Osteoblast (primary cell): ENCODE results near the gene SLAMF9. TPM values are rescaled to one million over a fixed set of nuclear protein-coding genes. Genes with fewer than 3 reads are reported as not detected.

ENCODE experiments used
- DNase-seq: peaks from one replicate; pipeline ENCODE4 v3.0.0; 2011; ENCODE audit warnings: low spot score, mixed read lengths; ENCODE audit not compliant: insufficient read length; ENCODE audit errors: missing footprints
- H2AFZ ChIP-seq: 2 replicates; pipeline ENCODE4 v1.6.0; 2011; ENCODE audit warnings: mild to moderate bottlenecking, low read length
- H3K27ac ChIP-seq: 2 replicates; pipeline ENCODE4 v1.5.1; 2011; ENCODE audit warnings: mild to moderate bottlenecking, low read depth, low read length, moderate library complexity
- H3K27me3 ChIP-seq: 2 replicates; pipeline ENCODE4 v1.6.0; 2012; ENCODE audit warnings: mild to moderate bottlenecking, control low read depth, inconsistent platforms, low read length, moderate library complexity; ENCODE audit not compliant: insufficient read depth
- H3K36me3 ChIP-seq: 2 replicates; pipeline ENCODE4 v1.5.1; 2011; ENCODE audit warnings: mild to moderate bottlenecking, low read length, control low read depth, moderate library complexity; ENCODE audit not compliant: insufficient read depth
- H3K4me1 ChIP-seq: 2 replicates; pipeline ENCODE4 v1.5.1; 2011; ENCODE audit warnings: mild to moderate bottlenecking, low read length, control low read depth, moderate library complexity; ENCODE audit not compliant: insufficient read depth
- H3K4me2 ChIP-seq: 2 replicates; pipeline ENCODE4 v1.6.0; 2011; ENCODE audit warnings: mild to moderate bottlenecking, low read length; ENCODE audit not compliant: insufficient read depth
- H3K4me3 ChIP-seq: fragments of 200-600 bp; sonication (generic); 3 replicates; pipeline ENCODE4 v1.5.1; 2012; ENCODE audit warnings: mild to moderate bottlenecking, low read length, inconsistent platforms; ENCODE audit not compliant: insufficient read depth
- H3K79me2 ChIP-seq: 2 replicates; pipeline ENCODE4 v1.6.0; 2012; ENCODE audit warnings: mild to moderate bottlenecking, low read length, control low read depth, inconsistent platforms; ENCODE audit not compliant: insufficient read depth
- H3K9me3 ChIP-seq: 2 replicates; pipeline ENCODE4 v1.5.1; 2011; ENCODE audit warnings: low read depth, low read length, control low read depth
- H4K20me1 ChIP-seq: 2 replicates; pipeline ENCODE4 v1.6.0; 2012; ENCODE audit warnings: mild to moderate bottlenecking, low read length, control low read depth; ENCODE audit not compliant: insufficient read depth
- total RNA-seq: library from RNA; depleted of rRNA; stranded (reverse); fragments of >200 nt; gene quantifications from 2 replicates; pipeline ENCODE4 v1.2.3, GENCODE V29; 2012
- TF ChIP-seq, protein P1 (sequence below): IDR thresholded peaks from 2 replicates; pipeline ENCODE4 v1.5.1; 2011; ENCODE audit warnings: mild to moderate bottlenecking, low read depth, low read length, moderate library complexity; ENCODE audit errors: extremely low read depth

Gene SLAMF9
- total RNA-seq, 1 donor = not detected

DNA sequence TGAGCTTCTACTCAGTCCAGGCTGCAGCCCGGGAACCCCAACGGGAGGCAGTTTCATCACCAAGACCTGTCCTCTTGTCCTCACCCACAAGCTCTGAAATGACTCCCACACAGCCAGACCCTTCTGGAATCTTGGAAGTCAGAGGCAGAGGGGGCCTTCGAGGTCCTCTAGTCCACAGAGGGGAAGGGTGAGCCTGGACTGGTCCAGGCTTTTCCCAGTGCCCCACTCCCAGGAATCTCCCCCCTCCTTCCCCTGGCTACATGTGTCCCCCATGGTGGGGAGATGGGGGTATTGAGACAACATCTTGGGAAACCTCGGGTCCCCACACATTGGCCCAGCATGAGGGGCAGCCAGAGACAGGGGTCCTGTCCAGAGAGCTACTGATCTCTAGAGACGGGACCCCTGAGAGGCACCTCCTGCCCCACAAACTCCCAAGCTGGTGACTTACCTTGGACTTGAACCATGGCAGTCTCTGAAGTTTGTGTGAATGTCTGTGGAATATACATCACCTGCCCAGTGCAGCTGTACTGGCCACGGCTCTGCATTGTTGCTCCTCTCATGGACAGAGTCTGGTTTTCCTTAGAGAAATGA is 19.4 kb upstream of the SLAMF9 start:
- Histone ChIP-seq H2AFZ (no peak overlapping the region), H3K27me3 (no peaks in the 10 kb centered on the region), H3K4me2 (no peak overlapping the region), H3K4me1 (no peaks in the 10 kb centered on the region), H3K9me3 (no peaks in the 10 kb centered on the region), H4K20me1 (no peaks in the 10 kb centered on the region), H3K36me3 (no peaks in the 10 kb centered on the region), H3K79me2 (no peaks in the 10 kb centered on the region), H3K4me3 (no peak overlapping the region), H3K27ac (no peak overlapping the region)
- TF ChIP-seq, protein P1, sequence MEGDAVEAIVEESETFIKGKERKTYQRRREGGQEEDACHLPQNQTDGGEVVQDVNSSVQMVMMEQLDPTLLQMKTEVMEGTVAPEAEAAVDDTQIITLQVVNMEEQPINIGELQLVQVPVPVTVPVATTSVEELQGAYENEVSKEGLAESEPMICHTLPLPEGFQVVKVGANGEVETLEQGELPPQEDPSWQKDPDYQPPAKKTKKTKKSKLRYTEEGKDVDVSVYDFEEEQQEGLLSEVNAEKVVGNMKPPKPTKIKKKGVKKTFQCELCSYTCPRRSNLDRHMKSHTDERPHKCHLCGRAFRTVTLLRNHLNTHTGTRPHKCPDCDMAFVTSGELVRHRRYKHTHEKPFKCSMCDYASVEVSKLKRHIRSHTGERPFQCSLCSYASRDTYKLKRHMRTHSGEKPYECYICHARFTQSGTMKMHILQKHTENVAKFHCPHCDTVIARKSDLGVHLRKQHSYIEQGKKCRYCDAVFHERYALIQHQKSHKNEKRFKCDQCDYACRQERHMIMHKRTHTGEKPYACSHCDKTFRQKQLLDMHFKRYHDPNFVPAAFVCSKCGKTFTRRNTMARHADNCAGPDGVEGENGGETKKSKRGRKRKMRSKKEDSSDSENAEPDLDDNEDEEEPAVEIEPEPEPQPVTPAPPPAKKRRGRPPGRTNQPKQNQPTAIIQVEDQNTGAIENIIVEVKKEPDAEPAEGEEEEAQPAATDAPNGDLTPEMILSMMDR = no peak
- DNase-seq = no peak

DNA sequence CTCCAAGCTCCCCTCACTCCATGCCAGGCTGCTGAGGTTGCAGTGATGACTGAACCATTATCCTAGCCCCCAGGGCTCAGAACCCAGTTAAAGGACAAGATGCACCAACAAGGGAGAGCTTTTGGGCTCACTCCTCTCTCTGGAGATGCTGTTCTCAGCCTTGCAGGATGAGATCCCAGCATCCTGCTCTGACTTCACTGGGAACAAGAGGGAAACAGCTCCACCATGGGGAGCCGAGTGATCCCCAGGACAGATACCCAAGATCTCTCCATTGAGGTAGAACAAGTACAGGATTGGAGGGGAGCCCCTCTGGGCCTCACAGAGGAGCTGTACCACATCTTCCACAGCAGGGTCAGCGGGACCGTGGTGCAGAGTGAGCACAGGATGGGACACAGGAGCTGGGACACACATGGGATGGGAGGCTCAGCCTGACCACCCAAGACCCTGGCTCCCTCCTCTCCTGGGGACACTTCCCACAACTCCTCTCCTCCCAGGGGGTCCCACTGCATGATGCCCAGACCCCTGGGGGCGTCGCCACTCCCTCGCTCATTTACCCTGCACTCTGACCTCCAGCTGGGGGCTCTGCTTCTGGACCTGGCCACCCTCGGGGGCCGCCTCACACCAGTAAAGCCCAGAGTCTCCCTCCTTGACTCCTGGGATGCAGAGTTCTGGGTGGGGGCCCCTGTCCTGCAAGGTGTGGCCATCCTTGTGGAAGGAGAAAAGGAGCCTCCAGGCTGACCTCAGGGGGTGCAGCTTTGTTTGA is 18.6 kb upstream of the SLAMF9 start:
- H3K27me3 ChIP-seq = no peaks in the 10 kb centered on the region

DNA sequence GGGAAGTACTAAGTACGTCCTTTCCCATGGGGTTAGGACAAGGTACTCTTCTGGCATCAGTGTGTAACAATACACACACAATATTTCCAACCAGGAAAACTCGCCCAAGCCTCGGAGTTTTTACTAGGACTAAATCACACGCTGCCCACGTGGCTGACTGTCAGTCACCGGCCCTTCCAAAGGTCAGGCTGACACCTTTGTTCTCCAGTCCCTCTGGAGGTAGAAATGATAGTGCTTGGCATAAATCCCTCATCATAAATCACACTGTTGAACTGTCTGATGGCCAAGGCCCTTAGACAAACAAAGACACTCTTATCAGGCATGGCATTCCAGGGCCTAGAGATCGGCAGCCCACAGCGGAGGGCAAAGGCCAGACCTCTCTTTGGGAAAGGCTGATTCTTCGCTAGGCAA is 16.9 kb upstream of the SLAMF9 start:
- DNase-seq = no peak
- Histone ChIP-seq H3K36me3 (no peaks in the 10 kb centered on the region), H3K79me2 (no peaks in the 10 kb centered on the region)

More for the DNA sequence above, 18.6 kb upstream of the SLAMF9 start:
- Histone ChIP-seq H3K36me3 (no peaks in the 10 kb centered on the region), H3K79me2 (no peaks in the 10 kb centered on the region), H3K9me3 (no peaks in the 10 kb centered on the region), H3K27ac (no peak overlapping the region), H3K4me1 (no peaks in the 10 kb centered on the region), H3K4me2 (no peak overlapping the region), H2AFZ (no peak overlapping the region), H3K4me3 (no peak overlapping the region), H4K20me1 (no peaks in the 10 kb centered on the region)
- TF ChIP-seq, protein P1 = no peak
- no peak for DNase-seq

DNA sequence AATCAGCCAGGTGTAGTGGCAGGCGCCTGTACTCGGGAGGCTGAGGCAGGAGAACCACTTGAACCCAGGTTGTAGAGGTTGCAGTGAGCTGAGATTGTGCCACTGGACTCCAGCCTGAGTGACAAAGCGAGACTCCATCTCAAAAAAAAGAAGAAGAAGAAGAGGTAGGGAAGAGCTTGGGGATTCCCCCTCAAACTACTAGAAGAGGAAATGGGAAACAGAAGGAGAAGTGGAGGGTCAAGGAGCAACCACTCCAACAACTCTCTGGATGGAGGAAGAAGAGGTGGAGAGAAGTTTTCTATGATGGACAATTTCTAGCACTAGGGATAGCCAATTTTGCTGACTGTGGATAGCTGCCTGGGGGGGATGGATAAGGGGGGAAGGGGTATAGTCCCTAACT is 14.9 kb upstream of the SLAMF9 start:
- H3K9me3 ChIP-seq = no peaks in the 10 kb centered on the region

More for the DNA sequence above, 16.9 kb upstream of the SLAMF9 start:
- no peaks in the 10 kb centered on the region for H4K20me1 ChIP-seq
- H3K4me3 ChIP-seq = no peak overlapping the region
- no peak overlapping the region for H3K27ac ChIP-seq
- no peaks in the 10 kb centered on the region for H3K9me3 ChIP-seq
- no peaks in the 10 kb centered on the region for H3K4me1 ChIP-seq
- no peak overlapping the region for H3K4me2 ChIP-seq
- no peaks in the 10 kb centered on the region for H3K27me3 ChIP-seq
- no peak overlapping the region for H2AFZ ChIP-seq
- TF ChIP-seq, protein P1 = no peak

More for the DNA sequence above, 14.9 kb upstream of the SLAMF9 start:
- H3K4me2 ChIP-seq = no peak overlapping the region
- H3K36me3 ChIP-seq = no peaks in the 10 kb centered on the region
- peaks cover 4% of the 10 kb centered on the region for H3K79me2 ChIP-seq
- TF ChIP-seq, protein P1 = no peak
- H3K4me1 ChIP-seq = no peaks in the 10 kb centered on the region
- no peak overlapping the region for H2AFZ ChIP-seq
- H3K27ac ChIP-seq = no peak overlapping the region
- H4K20me1 ChIP-seq = no peaks in the 10 kb centered on the region
- no peaks in the 10 kb centered on the region for H3K27me3 ChIP-seq
- no peak overlapping the region for H3K4me3 ChIP-seq
- DNase-seq = no peak
